Measurements from ENCODE around the gene ETS1. TPM values are rescaled to one million over a fixed set of nuclear protein-coding genes. Genes with fewer than 3 reads are reported as not detected.

The ETS1 gene
- total and polyA plus RNA-seq, 5 donors = 24.5 to 60.6 (median 50.6) TPM

DNA sequence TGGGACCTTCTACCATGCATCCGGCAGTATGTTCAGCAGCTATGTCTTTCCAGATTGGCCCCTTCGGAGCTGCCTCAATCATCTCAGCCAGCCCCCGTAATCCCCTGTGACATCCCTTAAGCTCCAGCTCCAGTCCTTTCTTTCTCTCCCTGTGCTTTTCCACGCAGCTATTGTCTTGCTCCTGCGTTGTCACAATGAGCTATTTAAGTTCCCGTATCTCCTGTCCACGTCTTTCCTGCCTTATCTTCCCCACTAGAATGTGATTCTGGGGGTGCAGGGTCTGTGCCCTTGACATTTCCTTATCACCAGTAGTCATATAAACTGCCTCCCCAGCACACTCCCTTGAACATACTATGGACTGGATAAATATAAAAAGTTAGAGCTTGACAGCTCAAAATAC, 5.1 kb upstream of the ETS1 start:
- DNase-seq (no peak), ATAC-seq (peak; percentile 38 to 86)
- Histone ChIP-seq H3K9me3 (ENCODE audit: control insufficient read depth, low read length) (no peaks in the 10 kb centered on the region), H3K4me3 (ENCODE audit: low read length) (no peak overlapping the region), H3K27me3 (ENCODE audit: control insufficient read depth, insufficient read depth) (no peaks in the 10 kb centered on the region), H3K4me1 (ENCODE audit: control insufficient read depth, insufficient read depth, low read length) (peaks cover 4% of the 10 kb centered on the region), H3K27ac (ENCODE audit: low read length) (no peak overlapping the region)
- 50% methylated on average over 7 of the region's 7 CpGs for WGBS
- intact Hi-C loops (cut with DNase I) = no loop called here

- DNase-seq = no peak
- intact Hi-C loops (cut with DNase I) = no loop called here
- WGBS = 83% methylated on average over 4 of the region's 4 CpGs
- Histone ChIP-seq H3K27me3 (ENCODE audit: control insufficient read depth, insufficient read depth) (no peaks in the 10 kb centered on the region), H3K27ac (ENCODE audit: low read length) (no peak overlapping the region), H3K9me3 (ENCODE audit: control insufficient read depth, low read length) (no peaks in the 10 kb centered on the region), H3K4me1 (ENCODE audit: control insufficient read depth, insufficient read depth, low read length) (peaks cover 6% of the 10 kb centered on the region), H3K4me3 (ENCODE audit: low read length) (no peak overlapping the region)
- ATAC-seq = no peak
These were observed 3.2 kb upstream of the ETS1 start for GRCh38 chr11:128590587-128590986.

DNA sequence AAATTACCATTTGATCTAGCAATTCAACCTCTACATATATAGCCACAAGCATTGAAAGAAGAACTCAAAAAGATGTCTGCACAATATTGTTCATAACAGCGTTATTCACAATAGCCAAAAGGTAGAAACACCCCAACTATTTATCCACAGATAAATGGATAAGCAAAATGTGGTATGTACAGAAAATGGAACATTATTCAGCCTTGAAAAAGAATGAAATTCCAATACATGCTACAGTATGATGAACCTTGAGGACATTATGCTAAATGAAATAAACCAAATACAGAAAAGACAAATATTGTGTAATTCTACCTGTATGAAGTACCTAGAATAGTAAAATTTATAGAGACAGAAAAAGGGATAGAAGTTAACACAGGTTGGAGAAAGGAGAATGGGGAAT, 2.6 kb upstream of the ETS1 start:
- DNase-seq = no peak
- Histone ChIP-seq H3K9me3 (ENCODE audit: control insufficient read depth, low read length) (no peaks in the 10 kb centered on the region), H3K4me1 (ENCODE audit: control insufficient read depth, insufficient read depth, low read length) (peaks cover 6% of the 10 kb centered on the region), H3K27ac (ENCODE audit: low read length) (no peak overlapping the region), H3K4me3 (ENCODE audit: low read length) (no peak overlapping the region), H3K27me3 (ENCODE audit: control insufficient read depth, insufficient read depth) (no peaks in the 10 kb centered on the region)
- 97% methylated on average over 1 of the region's 1 CpG for WGBS
- no peak for ATAC-seq
- intact Hi-C loops (cut with DNase I) = no loop called here

- intact Hi-C loops (cut with DNase I) = no loop called here
- H3K4me1 ChIP-seq (ENCODE audit: control insufficient read depth, insufficient read depth, low read length) = peaks cover 7% of the 10 kb centered on the region
- WGBS = 72% methylated on average over 1 of the region's 1 CpG
- H3K27me3 ChIP-seq (ENCODE audit: control insufficient read depth, insufficient read depth) = no peaks in the 10 kb centered on the region
- DNase-seq (no peak), ATAC-seq (no peak)
- no peak overlapping the region for H3K4me3 ChIP-seq (ENCODE audit: low read length)
- H3K9me3 ChIP-seq (ENCODE audit: control insufficient read depth, low read length) = no peaks in the 10 kb centered on the region
- H3K27ac ChIP-seq (ENCODE audit: low read length) = no peak overlapping the region
These were observed 735 bp upstream of the ETS1 start for GRCh38 chr11:128588093-128588492.

GRCh38 chr11:128586689-128587088, 669 bp downstream of the ETS1 start:
- Histone ChIP-seq H3K27ac (ENCODE audit: low read length) (peak overlapping the region; percentile 48), H3K4me1 (ENCODE audit: control insufficient read depth, insufficient read depth, low read length) (peaks cover 5% of the 10 kb centered on the region), H3K27me3 (ENCODE audit: control insufficient read depth, insufficient read depth) (no peaks in the 10 kb centered on the region), H3K9me3 (ENCODE audit: control insufficient read depth, low read length) (no peaks in the 10 kb centered on the region), H3K4me3 (ENCODE audit: low read length) (peak overlapping the region; percentile 70)
- WGBS = 42% methylated on average over 7 of the region's 7 CpGs
- DNase-seq = no peak
- intact Hi-C loops (cut with DNase I) = no loop called here
- peak in 1 of 2 donors; percentile 61 for ATAC-seq

GRCh38 chr11:128585498-128586238, 1.7 kb downstream of the ETS1 start:
- Histone ChIP-seq H3K4me1 (ENCODE audit: control insufficient read depth, insufficient read depth, low read length) (peaks cover 5% of the 10 kb centered on the region), H3K27ac (ENCODE audit: low read length) (peak overlapping the region; percentile 77), H3K27me3 (ENCODE audit: control insufficient read depth, insufficient read depth) (no peaks in the 10 kb centered on the region), H3K9me3 (ENCODE audit: control insufficient read depth, low read length) (no peaks in the 10 kb centered on the region), H3K4me3 (ENCODE audit: low read length) (peak overlapping the region; percentile 70)
- ATAC-seq (peak; percentile 16 to 56), DNase-seq (no peak)
- intact Hi-C loops (cut with DNase I) = no loop called here
- WGBS = 46% methylated on average over 14 of the region's 14 CpGs

- Histone ChIP-seq H3K4me1 (ENCODE audit: control insufficient read depth, insufficient read depth, low read length) (peaks cover 6% of the 10 kb centered on the region), H3K27ac (ENCODE audit: low read length) (no peak overlapping the region), H3K9me3 (ENCODE audit: control insufficient read depth, low read length) (no peaks in the 10 kb centered on the region), H3K27me3 (ENCODE audit: control insufficient read depth, insufficient read depth) (no peaks in the 10 kb centered on the region), H3K4me3 (ENCODE audit: low read length) (no peak overlapping the region)
- intact Hi-C loops (cut with DNase I) = no loop called here
- DNase-seq (no peak), ATAC-seq (no peak)
- WGBS = 81% methylated on average over 3 of the region's 3 CpGs
These were observed 3.1 kb downstream of the ETS1 start for GRCh38 chr11:128584253-128584652.

DNA sequence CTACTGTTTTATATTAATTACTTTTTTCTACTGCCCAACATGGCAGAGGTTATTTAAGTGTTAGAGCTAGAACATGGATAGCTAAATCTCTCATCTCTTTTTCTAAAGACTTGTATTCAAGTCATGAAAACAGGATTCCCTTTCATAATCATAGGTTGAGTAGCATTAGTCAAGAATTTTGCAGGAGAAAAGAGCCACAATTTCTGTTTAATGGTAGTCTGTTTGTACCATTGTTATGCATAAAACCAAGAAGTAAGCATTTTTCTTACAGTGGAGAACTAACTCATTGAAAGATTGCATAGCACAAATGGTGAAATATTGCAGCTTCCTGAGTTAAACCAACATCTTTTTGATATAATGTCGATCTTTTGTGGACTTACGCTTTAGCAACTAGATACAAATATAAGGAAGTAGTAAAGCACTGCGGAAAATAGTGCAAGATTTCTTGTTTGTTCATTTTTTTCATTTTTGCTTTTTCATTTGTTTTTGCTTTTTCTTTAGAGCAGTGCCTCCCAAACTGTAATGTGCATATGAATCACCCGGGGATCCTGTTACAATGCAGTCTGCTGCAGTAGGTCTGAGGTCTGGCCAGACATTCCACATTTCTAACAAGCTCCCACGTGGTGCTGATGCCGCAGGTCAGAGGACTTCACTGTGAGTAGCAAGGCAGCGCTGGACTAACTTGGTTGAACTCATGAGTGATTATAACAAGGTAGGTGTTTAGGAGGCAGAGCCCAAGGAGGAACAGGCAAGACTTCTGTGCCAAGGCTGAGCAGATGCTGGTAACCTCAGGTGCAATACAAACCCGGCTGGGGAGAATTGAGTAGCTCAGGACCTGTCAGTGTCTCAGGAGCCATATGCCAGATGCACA, 4.6 kb downstream of the ETS1 start:
- peak; percentile 55 to 60 for ATAC-seq
- intact Hi-C loops (cut with DNase I) = no loop called here

DNA sequence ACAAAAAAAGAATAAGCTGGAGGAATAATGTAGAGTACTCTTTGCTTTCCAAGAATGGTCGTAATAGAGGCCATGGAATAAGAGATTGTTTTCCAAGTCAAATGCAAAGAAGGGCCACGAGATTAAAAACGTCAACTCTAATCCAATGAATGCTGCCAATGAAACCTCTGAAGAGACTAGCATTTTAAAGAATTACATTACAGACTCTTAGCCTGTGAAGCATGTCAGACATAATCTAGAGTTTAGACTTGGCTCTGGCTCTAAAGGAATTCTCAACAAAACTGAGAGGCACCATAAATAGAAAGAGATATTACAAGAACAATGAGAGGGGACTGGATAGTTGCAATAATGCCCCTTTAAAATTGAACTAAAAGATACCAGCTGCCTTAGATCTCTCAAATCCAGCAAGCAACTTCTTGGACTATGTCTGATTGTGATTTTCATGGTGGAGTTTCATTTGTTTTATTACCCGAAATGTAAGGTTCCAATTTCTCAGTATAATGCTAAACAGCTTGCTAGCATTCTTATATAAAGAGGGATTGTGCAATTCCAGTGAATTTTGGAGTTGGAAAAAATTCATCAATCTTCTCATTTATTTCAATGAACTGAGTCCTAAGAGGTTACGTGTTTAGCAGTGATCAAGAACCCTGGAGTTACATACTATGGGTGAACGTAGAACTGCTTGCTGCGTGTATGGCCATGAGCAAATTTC, 5.6 kb downstream of the ETS1 start:
- DNase-seq (no peak), ATAC-seq (no peak)
- Histone ChIP-seq H3K4me1 (ENCODE audit: control insufficient read depth, insufficient read depth, low read length) (peaks cover 7% of the 10 kb centered on the region), H3K27me3 (ENCODE audit: control insufficient read depth, insufficient read depth) (no peaks in the 10 kb centered on the region), H3K27ac (ENCODE audit: low read length) (no peak overlapping the region), H3K9me3 (ENCODE audit: control insufficient read depth, low read length) (no peaks in the 10 kb centered on the region), H3K4me3 (ENCODE audit: low read length) (no peak overlapping the region)
- WGBS = 60% methylated on average over 7 of the region's 7 CpGs
- intact Hi-C loops (cut with DNase I) = no loop called here

More for the DNA sequence above, 4.6 kb downstream of the ETS1 start:
- peak in 1 of 3 donors; percentile 41 for DNase-seq
- Histone ChIP-seq H3K27ac (ENCODE audit: low read length) (peak overlapping the region; percentile 37), H3K4me1 (ENCODE audit: control insufficient read depth, insufficient read depth, low read length) (peaks cover 7% of the 10 kb centered on the region), H3K4me3 (ENCODE audit: low read length) (no peak overlapping the region), H3K9me3 (ENCODE audit: control insufficient read depth, low read length) (no peaks in the 10 kb centered on the region), H3K27me3 (ENCODE audit: control insufficient read depth, insufficient read depth) (no peaks in the 10 kb centered on the region)
- WGBS = 33% methylated on average over 8 of the region's 8 CpGs

DNA sequence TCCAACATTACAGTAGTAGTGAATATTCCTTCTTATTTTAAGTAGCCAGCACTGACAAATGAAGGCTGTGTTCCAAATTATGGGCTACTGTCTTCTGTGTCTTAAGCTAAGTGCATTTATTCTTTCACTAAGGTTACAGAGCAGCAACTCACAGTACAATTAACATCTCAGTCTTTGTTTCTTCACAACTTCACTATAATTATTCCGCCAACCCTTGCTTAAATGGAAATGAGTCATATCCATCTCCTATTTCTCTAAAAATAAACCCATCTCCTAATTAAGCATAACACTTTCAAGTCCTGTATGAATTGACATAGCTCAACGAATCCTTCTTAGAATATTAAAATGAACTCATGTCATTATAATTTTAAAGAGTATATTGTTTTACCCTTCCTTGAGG, 6.7 kb downstream of the ETS1 start:
- intact Hi-C loops (cut with DNase I) = no loop called here
- ATAC-seq (no peak), DNase-seq (no peak)
- H3K27ac ChIP-seq (ENCODE audit: low read length) = no peak overlapping the region
- no peak overlapping the region for H3K4me3 ChIP-seq (ENCODE audit: low read length)
- H3K27me3 ChIP-seq (ENCODE audit: control insufficient read depth, insufficient read depth) = no peaks in the 10 kb centered on the region
- 60% methylated on average over 2 of the region's 2 CpGs for WGBS
- peaks cover 8% of the 10 kb centered on the region for H3K4me1 ChIP-seq (ENCODE audit: control insufficient read depth, insufficient read depth, low read length)
- H3K9me3 ChIP-seq (ENCODE audit: control insufficient read depth, low read length) = no peaks in the 10 kb centered on the region

Data from right cardiac atrium (tissue), 5 donors.